ENCODE results near the gene P2RY14. TPM values are rescaled to one million over a fixed set of nuclear protein-coding genes. Genes with fewer than 3 reads are reported as not detected.
A peak's percentile ranks its signal among the peaks of the same experiment; 100 is the strongest.

P2RY14 gene
- total RNA-seq, 1 donor from 2014 or later = 1.5 TPM

GRCh38 chr3:151230646-151231045, 47.7 kb downstream of the P2RY14 start:
- intact Hi-C loops (cut with micrococcal nuclease) = loop anchor here (1.0 to 2.0 kb wide), 2 partner anchors 20 to 36 kb away; no protein-coding TSS in a partner anchor
- POLR2A ChIA-PET = interaction anchor here (0.7 to 4.5 kb wide), 3 partner anchors 35 to 647 kb away, joined by 3 to 91 read pairs (median 4); partner anchors contain the start of gene P2RY14

GRCh38 chr3:151228666-151229040, 49.7 kb downstream of the P2RY14 start:
- no peak for TF ChIP-seq CTCF (IDR thresholded peaks at IDR 0.05)
- ChIA-PET CTCF (interaction anchor here (0.7 to 9.8 kb wide), 20 partner anchors 10 to 691 kb away, joined by 3 to 237 read pairs (median 7); partner anchors contain the start of gene P2RY14), POLR2A (interaction anchor here (1.1 to 4.5 kb wide), 3 partner anchors 38 to 61 kb away, joined by 3 to 91 read pairs (median 4); partner anchors contain the start of gene P2RY14)
- H3K27me3 Mint-ChIP-seq = no peaks in the 10 kb centered on the region
- H3K27ac Mint-ChIP-seq = peak overlapping the region; percentile 65
- H3K4me1 Mint-ChIP-seq = peaks cover 44% of the 10 kb centered on the region
- ATAC-seq (ENCODE audit: low read depth) (no peak), DNase-seq (no peak)
- H3K36me3 Mint-ChIP-seq (ENCODE audit: low read depth) = no peaks in the 10 kb centered on the region
- peak overlapping the region; percentile 11 for H3K4me3 Mint-ChIP-seq
- intact Hi-C loops (cut with micrococcal nuclease) = loop anchor here (5.0 to 10.0 kb wide), 5 partner anchors 154 to 689 kb away; partner anchors contain the start of gene P2RY12
- H3K9me3 Mint-ChIP-seq = no peaks in the 10 kb centered on the region

More at GRCh38 chr3:151230646-151231045, 47.7 kb downstream of the P2RY14 start:
- H3K27ac Mint-ChIP-seq = peak overlapping the region; percentile 89
- DNase-seq (no peak), ATAC-seq (ENCODE audit: low read depth) (peak; percentile 66)
- peaks cover 44% of the 10 kb centered on the region for H3K4me1 Mint-ChIP-seq
- no peaks in the 10 kb centered on the region for H3K36me3 Mint-ChIP-seq (ENCODE audit: low read depth)
- peak overlapping the region; percentile 79 for H3K4me3 Mint-ChIP-seq
- no peaks in the 10 kb centered on the region for H3K27me3 Mint-ChIP-seq
- TF ChIP-seq CTCF (IDR thresholded peaks at IDR 0.05) = no peak
- CTCF ChIA-PET = interaction anchor here (0.6 to 9.8 kb wide), 5 partner anchors 41 to 609 kb away, joined by 4 to 237 read pairs (median 4); partner anchors contain the start of gene P2RY14
- no peaks in the 10 kb centered on the region for H3K9me3 Mint-ChIP-seq

GRCh38 chr3:151227807-151228665, 50.3 kb downstream of the P2RY14 start:
- Mint-ChIP-seq H3K9me3 (no peaks in the 10 kb centered on the region), H3K4me1 (peaks cover 44% of the 10 kb centered on the region), H3K27me3 (no peaks in the 10 kb centered on the region), H3K4me3 (no peak overlapping the region), H3K36me3 (ENCODE audit: low read depth) (no peaks in the 10 kb centered on the region), H3K27ac (peak overlapping the region; percentile 65)
- POLR2A ChIA-PET = interaction anchor here (1.1 to 4.5 kb wide), 3 partner anchors 38 to 60 kb away, joined by 3 to 91 read pairs (median 4); partner anchors contain the start of gene P2RY14
- ATAC-seq (ENCODE audit: low read depth) (peak; percentile 86), DNase-seq (peak; percentile 58)
- intact Hi-C loops (cut with micrococcal nuclease) = loop anchor here (1.0 to 10.0 kb wide), 11 partner anchors 50 to 700 kb away; partner anchors contain the start of genes P2RY12 and P2RY14
- CTCF ChIA-PET = interaction anchor here (0.7 to 9.8 kb wide), 22 partner anchors 11 to 691 kb away, joined by 3 to 237 read pairs (median 7); partner anchors contain the start of gene P2RY14
- peak; percentile 94 for TF ChIP-seq CTCF (IDR thresholded peaks at IDR 0.05)

GRCh38 chr3:151227266-151227806, 51.0 kb downstream of the P2RY14 start:
- Mint-ChIP-seq H3K27me3 (no peaks in the 10 kb centered on the region), H3K27ac (peak overlapping the region; percentile 65), H3K4me1 (peaks cover 44% of the 10 kb centered on the region), H3K4me3 (no peak overlapping the region), H3K36me3 (ENCODE audit: low read depth) (no peaks in the 10 kb centered on the region), H3K9me3 (no peaks in the 10 kb centered on the region)
- ATAC-seq (ENCODE audit: low read depth) (peak; percentile 20), DNase-seq (no peak)
- POLR2A ChIA-PET = interaction anchor here (4.5 kb wide), 1 partner anchor 50 kb away, joined by 91 read pairs; the partner anchor contains the start of gene P2RY14
- no peak for TF ChIP-seq CTCF (IDR thresholded peaks at IDR 0.05)
- CTCF ChIA-PET = interaction anchor here (0.9 to 9.8 kb wide), 10 partner anchors 11 to 611 kb away, joined by 3 to 237 read pairs (median 10); partner anchors contain the start of gene P2RY14
- intact Hi-C loops (cut with micrococcal nuclease) = loop anchor here (1.0 to 10.0 kb wide), 11 partner anchors 51 to 699 kb away; partner anchors contain the start of genes P2RY12 and P2RY14
